Panc1 (cell line): Measurements from ENCODE around the gene RUSF1.

ENCODE experiments used
- POLR2AphosphoS5 ChIP-seq: IDR thresholded peaks from 2 replicates; pipeline ENCODE4 v1.6.1; 2012; ENCODE audit warnings: mild to moderate bottlenecking, low read depth, low read length, moderate library complexity
- TCF7L2 ChIP-seq: IDR thresholded peaks from 2 replicates; pipeline ENCODE4 v1.6.1; 2011; ENCODE audit warnings: mild to moderate bottlenecking, low read depth, low read length, inconsistent platforms
- TF ChIP-seq, protein P1 (sequence below): fragments of 450-650 bp; IDR thresholded peaks from 2 replicates; pipeline ENCODE4 v1.5.1; 2017; ENCODE audit warnings: mild to moderate bottlenecking
- TF ChIP-seq, protein P2 (sequence below), 2 experiments: IDR thresholded peaks; 2 replicates each; pipeline ENCODE4 v1.6.1; 2011 to 2012; ENCODE audit warnings: low read depth in 2 of 2, control low read depth in 1 of 2, low read length in 1 of 2, mild to moderate bottlenecking in 1 of 2, moderate library complexity in 1 of 2; ENCODE audit not compliant: insufficient read depth in 1 of 2

GRCh38 chr16:31499928-31500327, 8.3 kb downstream of the RUSF1 start:
- TF ChIP-seq, protein P1, sequence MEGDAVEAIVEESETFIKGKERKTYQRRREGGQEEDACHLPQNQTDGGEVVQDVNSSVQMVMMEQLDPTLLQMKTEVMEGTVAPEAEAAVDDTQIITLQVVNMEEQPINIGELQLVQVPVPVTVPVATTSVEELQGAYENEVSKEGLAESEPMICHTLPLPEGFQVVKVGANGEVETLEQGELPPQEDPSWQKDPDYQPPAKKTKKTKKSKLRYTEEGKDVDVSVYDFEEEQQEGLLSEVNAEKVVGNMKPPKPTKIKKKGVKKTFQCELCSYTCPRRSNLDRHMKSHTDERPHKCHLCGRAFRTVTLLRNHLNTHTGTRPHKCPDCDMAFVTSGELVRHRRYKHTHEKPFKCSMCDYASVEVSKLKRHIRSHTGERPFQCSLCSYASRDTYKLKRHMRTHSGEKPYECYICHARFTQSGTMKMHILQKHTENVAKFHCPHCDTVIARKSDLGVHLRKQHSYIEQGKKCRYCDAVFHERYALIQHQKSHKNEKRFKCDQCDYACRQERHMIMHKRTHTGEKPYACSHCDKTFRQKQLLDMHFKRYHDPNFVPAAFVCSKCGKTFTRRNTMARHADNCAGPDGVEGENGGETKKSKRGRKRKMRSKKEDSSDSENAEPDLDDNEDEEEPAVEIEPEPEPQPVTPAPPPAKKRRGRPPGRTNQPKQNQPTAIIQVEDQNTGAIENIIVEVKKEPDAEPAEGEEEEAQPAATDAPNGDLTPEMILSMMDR, result no peak
- no peak for TF ChIP-seq TCF7L2
- TF ChIP-seq POLR2AphosphoS5, result no peak
- TF ChIP-seq, protein P2, sequence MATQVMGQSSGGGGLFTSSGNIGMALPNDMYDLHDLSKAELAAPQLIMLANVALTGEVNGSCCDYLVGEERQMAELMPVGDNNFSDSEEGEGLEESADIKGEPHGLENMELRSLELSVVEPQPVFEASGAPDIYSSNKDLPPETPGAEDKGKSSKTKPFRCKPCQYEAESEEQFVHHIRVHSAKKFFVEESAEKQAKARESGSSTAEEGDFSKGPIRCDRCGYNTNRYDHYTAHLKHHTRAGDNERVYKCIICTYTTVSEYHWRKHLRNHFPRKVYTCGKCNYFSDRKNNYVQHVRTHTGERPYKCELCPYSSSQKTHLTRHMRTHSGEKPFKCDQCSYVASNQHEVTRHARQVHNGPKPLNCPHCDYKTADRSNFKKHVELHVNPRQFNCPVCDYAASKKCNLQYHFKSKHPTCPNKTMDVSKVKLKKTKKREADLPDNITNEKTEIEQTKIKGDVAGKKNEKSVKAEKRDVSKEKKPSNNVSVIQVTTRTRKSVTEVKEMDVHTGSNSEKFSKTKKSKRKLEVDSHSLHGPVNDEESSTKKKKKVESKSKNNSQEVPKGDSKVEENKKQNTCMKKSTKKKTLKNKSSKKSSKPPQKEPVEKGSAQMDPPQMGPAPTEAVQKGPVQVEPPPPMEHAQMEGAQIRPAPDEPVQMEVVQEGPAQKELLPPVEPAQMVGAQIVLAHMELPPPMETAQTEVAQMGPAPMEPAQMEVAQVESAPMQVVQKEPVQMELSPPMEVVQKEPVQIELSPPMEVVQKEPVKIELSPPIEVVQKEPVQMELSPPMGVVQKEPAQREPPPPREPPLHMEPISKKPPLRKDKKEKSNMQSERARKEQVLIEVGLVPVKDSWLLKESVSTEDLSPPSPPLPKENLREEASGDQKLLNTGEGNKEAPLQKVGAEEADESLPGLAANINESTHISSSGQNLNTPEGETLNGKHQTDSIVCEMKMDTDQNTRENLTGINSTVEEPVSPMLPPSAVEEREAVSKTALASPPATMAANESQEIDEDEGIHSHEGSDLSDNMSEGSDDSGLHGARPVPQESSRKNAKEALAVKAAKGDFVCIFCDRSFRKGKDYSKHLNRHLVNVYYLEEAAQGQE (IDR thresholded peaks at IDR 0.05; ENCODE audit: insufficient read depth in 1 of 2, low read depth in 2 of 2, low read length in 1 of 2), result no peak
